ENCODE measurements around the gene CD82.

Gene CD82

GRCh38 chr11:44622190-44622650 is 56.8 kb downstream of the CD82 start:
- TF ChIP-seq CTCF (IDR thresholded peaks at IDR 0.05; ENCODE audit: insufficient read depth, low read depth, low read length, missing control alignments), result no peak
- no peak for DNase-seq (ENCODE audit: low read depth)
- no peak overlapping the region for H3K4me3 ChIP-seq (ENCODE audit: low read depth, low read length)

DNA sequence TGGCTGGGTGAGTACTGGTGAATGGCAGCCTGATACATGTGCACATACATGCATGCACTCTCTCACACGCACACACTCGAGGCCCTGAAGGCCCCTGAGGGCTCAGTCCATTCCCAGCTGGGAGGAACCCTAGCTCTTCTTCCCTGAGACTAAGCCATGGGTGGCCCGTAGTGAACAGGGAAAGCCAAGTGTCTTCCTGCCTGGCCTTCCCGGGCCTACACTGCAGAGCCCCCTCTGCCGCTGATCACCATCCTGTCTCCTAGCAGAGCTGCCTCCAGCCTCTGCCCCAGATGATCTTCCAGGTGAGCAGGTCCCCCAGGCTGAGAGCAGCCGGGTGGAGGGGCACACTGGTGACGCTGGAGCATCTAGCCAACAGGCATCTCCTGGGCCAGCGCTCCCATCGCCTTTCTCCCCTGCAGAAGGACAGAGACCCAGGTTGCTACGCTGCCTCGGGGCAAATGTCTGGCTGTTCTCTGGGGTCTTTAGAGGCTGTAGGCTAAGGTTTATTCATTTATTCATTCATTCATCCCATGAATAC is 57.3 kb downstream of the CD82 start:
- DNase-seq (ENCODE audit: low read depth), result no peak
- H3K4me3 ChIP-seq (ENCODE audit: low read depth, low read length), result no peak overlapping the region
- TF ChIP-seq CTCF (IDR thresholded peaks at IDR 0.05; ENCODE audit: insufficient read depth, low read depth, low read length, missing control alignments), result no peak

DNA sequence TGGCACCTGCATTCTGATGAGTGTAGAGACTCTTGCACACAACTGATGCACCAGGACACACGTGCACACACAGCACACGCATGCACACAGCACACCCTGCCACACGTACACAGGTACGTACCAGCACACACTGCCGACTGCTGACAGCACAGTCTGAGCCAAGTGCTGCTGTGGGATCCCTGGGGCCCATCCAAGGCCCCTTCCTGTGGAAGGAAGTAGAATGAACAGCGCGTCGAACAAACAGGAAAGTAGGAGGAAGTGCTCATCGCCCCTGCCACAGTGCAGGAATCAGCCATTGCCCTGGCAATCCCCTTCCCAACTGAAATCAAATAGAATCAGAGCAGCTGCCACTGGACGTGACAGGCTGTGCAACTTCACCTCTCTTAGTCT is 57.9 kb downstream of the CD82 start:
- TF ChIP-seq CTCF (IDR thresholded peaks at IDR 0.05; ENCODE audit: insufficient read depth, low read depth, low read length, missing control alignments), result no peak
- no peak for DNase-seq (ENCODE audit: low read depth)

DNA sequence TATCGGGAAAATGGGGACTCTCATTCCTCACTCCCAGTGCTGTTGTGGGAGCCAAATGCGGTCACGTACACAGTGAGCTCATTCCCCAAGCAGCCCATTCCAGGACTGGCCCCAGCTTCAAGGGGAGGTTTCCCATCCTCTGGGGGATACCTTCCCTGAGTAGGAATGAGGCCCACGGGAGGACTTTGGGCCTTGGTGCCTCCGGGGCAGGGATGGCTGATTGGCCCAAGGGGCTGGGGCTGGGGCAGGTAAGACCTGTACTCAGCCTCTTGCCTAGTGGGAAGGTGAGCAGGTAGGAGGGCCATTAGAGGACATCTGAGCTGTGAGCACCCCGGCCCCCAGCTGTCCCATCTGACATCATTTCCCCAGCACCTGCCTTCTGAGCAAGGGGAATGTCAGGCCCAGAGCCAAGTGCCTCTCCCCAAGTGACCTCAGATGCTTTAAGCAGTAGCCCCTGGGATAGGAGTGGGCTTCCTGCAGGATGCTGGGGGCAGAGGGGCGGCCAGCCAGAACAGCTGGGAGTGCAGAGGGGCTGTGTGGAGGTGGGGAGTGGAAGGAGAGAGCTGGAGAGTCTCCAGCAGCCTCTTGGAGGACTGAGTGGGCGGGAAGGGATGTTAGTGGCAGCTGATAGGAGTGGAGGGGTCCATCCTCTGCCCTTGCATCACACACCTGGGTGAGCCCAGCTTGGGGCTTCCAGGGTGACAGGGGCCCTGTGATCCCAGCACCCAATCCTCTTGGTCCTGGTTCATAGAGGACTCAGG is 58.4 kb downstream of the CD82 start:
- no peak for TF ChIP-seq CTCF (IDR thresholded peaks at IDR 0.05; ENCODE audit: insufficient read depth, low read depth, low read length, missing control alignments)
- H3K4me3 ChIP-seq (ENCODE audit: low read depth, low read length), result no peak overlapping the region
- DNase-seq (ENCODE audit: low read depth), result no peak

More for the DNA sequence above, 57.9 kb downstream of the CD82 start:
- no peak overlapping the region for H3K4me3 ChIP-seq (ENCODE audit: low read depth, low read length)

GRCh38 chr11:44624761-44625221 is 59.3 kb downstream of the CD82 start:
- no peak for DNase-seq (ENCODE audit: low read depth)
- TF ChIP-seq CTCF (IDR thresholded peaks at IDR 0.05; ENCODE audit: insufficient read depth, low read depth, low read length, missing control alignments), result no peak
- H3K4me3 ChIP-seq (ENCODE audit: low read depth, low read length), result no peak overlapping the region

DNA sequence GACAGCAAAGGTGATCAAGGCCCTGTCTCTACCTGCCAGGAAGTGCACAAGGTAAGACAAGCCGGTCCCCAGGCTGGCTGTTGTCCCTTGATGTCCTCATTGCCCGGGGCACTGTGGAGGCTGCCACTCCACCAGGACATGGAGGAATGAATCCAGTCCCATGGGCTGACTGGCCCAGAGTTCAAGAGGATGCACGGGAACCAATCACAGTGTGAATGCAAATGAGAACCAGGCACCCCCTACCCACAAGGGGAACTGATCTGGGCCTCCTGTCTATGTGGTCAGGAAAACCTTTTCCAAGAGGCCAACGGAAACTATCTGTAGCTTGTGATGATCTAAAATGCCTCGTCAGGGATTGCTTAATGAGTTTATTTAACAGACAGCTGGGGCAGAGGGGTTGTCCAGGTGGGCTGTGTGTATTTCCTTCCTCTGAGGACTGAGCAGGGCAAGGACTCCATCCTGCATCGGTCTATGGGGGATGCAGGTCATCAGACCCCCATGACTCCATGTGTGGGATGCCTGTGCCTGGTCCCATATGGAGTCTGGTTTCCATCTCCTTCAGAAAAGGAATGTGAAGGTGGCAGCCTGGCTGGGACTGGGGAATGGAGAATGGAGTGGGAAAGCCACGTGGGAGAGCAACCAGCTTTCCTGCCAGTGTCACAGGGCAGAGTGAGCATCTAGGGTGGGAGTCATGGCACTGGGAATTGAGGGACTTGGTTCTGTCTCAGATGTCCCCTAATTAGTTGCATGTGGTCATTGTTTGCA is 60.5 kb downstream of the CD82 start:
- DNase-seq (ENCODE audit: low read depth), result no peak
- no peak overlapping the region for H3K4me3 ChIP-seq (ENCODE audit: low read depth, low read length)

More for the DNA sequence above, 60.5 kb downstream of the CD82 start:
- TF ChIP-seq CTCF (IDR thresholded peaks at IDR 0.05; ENCODE audit: insufficient read depth, low read depth, low read length, missing control alignments), result no peak

All from GM12865 (cell line).